ENCODE results near the gene SLC25A25. TPM values are rescaled to one million over a fixed set of nuclear protein-coding genes. Genes with fewer than 3 reads are reported as not detected.

Gene SLC25A25
- total and polyA plus RNA-seq, 2 donors (not counting 3 experiments of a cell fraction or from before 2014, with no cell fraction given): 18.1 to 20.2 TPM

DNA sequence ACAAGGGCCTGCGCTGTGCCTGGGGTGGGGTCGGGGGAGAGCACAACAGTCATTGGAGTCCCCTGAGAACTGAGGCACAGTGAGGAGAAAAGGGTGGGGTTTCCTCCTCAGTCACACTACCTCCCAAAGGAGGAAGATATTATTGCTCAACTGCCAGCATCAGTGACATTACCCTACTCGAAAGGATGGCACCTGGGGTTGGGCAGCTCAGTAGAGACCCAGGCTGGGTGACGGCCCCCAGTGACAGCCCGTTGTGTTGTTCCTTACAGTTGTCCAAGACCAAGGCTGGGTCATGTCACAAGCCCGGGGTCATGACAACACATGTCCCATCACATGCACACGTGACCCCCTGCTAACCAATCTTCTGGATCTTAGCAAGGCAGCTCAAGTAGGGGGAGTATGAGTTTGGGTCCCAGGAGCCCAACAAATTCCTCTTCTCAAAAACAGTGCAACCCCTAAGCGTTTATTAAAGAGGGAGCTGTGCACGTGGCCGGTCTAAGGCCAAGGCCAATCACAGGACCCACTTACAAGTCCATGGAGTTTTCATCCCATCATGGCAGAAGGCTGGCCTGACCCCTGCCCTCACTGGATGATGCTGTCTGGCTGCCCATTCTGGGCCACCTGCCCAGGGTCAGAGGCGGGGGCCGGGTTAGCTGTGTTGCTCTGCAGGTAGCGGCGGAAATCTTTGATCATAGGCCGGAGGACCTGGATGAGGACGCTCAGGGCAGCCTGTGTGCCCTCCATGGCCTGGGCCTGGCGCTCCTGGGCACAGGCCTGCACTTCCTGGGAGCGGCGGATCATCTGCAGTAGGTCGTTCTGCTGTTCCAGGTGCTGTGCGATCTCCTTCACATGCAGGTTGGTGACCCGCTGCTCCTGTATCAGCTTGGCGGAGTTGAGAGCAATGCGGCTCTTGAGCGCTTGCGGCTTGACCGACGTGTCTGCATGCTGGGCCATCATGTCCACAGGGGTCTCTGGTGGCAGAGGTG is 4.9 kb upstream of the SLC25A25 start:
- H3K4me3 ChIP-seq (replicated peaks in 1 of 3; ENCODE audit: insufficient read depth in 1 of 3, low read depth in 1 of 3, low read length in 3 of 3): no peak overlapping the region

More for the DNA sequence above, 4.9 kb upstream of the SLC25A25 start:
- Histone ChIP-seq H3K4me1 (ENCODE audit: control insufficient read depth, extremely low read depth, insufficient read depth, low read length) (peaks cover 14% of the 10 kb centered on the region), H3K9ac (replicated peaks; ENCODE audit: extremely low read depth, insufficient read depth, low read length) (no peak overlapping the region), H3K79me2 (ENCODE audit: control insufficient read depth, insufficient read depth, low read length) (peaks cover 8% of the 10 kb centered on the region), H3K9me3 (replicated peaks; ENCODE audit: control insufficient read depth, insufficient read depth, low read length) (no peaks in the 10 kb centered on the region), H3K27ac (ENCODE audit: insufficient read depth, low read depth, low read length) (no peak overlapping the region), H3K36me3 (ENCODE audit: control insufficient read depth in 2 of 2, extremely low read depth in 1 of 2, insufficient read depth in 2 of 2, low read length in 2 of 2) (no peaks in the 10 kb centered on the region), H2AFZ (ENCODE audit: low read depth, low read length) (no peak overlapping the region), H3K4me2 (ENCODE audit: insufficient read depth, low read length) (no peak overlapping the region), H3K9me1 (replicated peaks; ENCODE audit: control insufficient read depth, extremely low read depth, insufficient read depth, low read length) (no peaks in the 10 kb centered on the region), H3K27me3 (ENCODE audit: control insufficient read depth in 2 of 2, insufficient read depth in 2 of 2, low read length in 2 of 2) (no peaks in the 10 kb centered on the region), H4K20me1 (replicated peaks; ENCODE audit: control insufficient read depth, extremely low read depth, insufficient read depth, low read length) (no peaks in the 10 kb centered on the region)
- intact Hi-C loops (cut with micrococcal nuclease): no loop called here
- dilution Hi-C loops (cut with MboI; ENCODE audit: extremely low pct_ligation_motif_present, low sequenced_read_pairs): no loop called here
- ChIA-PET POLR2A (no interaction called here), CTCF (interaction anchor here (0.7 to 1.3 kb wide), 3 partner anchors 28 to 120 kb away, joined by 3 to 5 read pairs (median 3); no protein-coding TSS in a partner anchor)
- FAIRE-seq (no peak), DNase-seq (ENCODE audit: low read depth, low spot score) (no peak)
- no peak for TF ChIP-seq EZH2 (IDR thresholded peaks at IDR 0.05; ENCODE audit: borderline replicate concordance, low read depth, low read length, severe bottlenecking)
- no peak for TF ChIP-seq POLR2AphosphoS5 (IDR thresholded peaks at IDR 0.05; ENCODE audit: insufficient read depth, low read depth, low read length)
- TF ChIP-seq CTCF (IDR thresholded peaks at IDR 0.05; ENCODE audit: extremely low read depth in 1 of 2, insufficient read depth in 1 of 2, low read depth in 1 of 2, low read length in 2 of 2): no peak
- TF ChIP-seq JUN (IDR thresholded peaks at IDR 0.05; ENCODE audit: borderline replicate concordance, insufficient read depth, insufficient read length, low read depth): no peak
- TF ChIP-seq FOS (IDR thresholded peaks at IDR 0.05; ENCODE audit: borderline replicate concordance, insufficient read depth, low read length): no peak
- no peak for TF ChIP-seq MYC (IDR thresholded peaks at IDR 0.05; ENCODE audit: low read depth, low read length)
- TF ChIP-seq POLR2A (IDR thresholded peaks at IDR 0.05; ENCODE audit: low read depth, low read length): no peak
- no peak for TF ChIP-seq GATA2 (IDR thresholded peaks at IDR 0.05; ENCODE audit: insufficient read depth, insufficient read length, low read depth, low read length)
- no peak for TF ChIP-seq MAX (IDR thresholded peaks at IDR 0.05; ENCODE audit: insufficient read depth, insufficient read length)
- no TSS peak for BruUV-seq (replicated peaks)

All from endothelial cell of umbilical vein (primary cell).